H1 (cell line): ENCODE data around the gene CHST12. TPM values are rescaled to one million over a fixed set of nuclear protein-coding genes. Genes with fewer than 3 reads are reported as not detected.

Experiments used
- CTCF ChIA-PET: fragments of 300-600 bp; sonication (Branson Sonifier 250); formaldehyde crosslinking; loops from one replicate; lab custom pipeline; 2021; ENCODE audit not compliant: partially characterized antibody; lab: Charles Lee
- POLR2A ChIA-PET: fragments of 300-600 bp; sonication (Branson Sonifier 250); formaldehyde crosslinking; loops from one replicate; lab custom pipeline; 2021; ENCODE audit warnings: inconsistent platforms; ENCODE audit not compliant: partially characterized antibody; lab: Charles Lee
- DNase-seq, 2 experiments: peaks; one replicate each; pipeline versions ENCODE4 v3.0.0 to v3.0.0-alpha.2; 2010 to 2022; ENCODE audit warnings: low spot score in 2 of 2, low read depth in 1 of 2, mixed read lengths in 1 of 2
- FAIRE-seq: peaks from 2 replicates; lab custom pipeline; 2011; peaks lifted over from hg19 to GRCh38; lab: Jason Lieb, UNC
- H2AFZ ChIP-seq: 2 replicates; pipeline ENCODE4 v1.8.1; 2012; ENCODE audit warnings: low read length, inconsistent platforms
- H2AK5ac ChIP-seq: 2 replicates; pipeline ENCODE4 v1.6.1; 2013; ENCODE audit warnings: low read depth, low read length
- H2BK120ac ChIP-seq: replicated peaks from 2 replicates; pipeline ENCODE3; 2013; ENCODE audit warnings: low read depth, low read length, inconsistent platforms
- H2BK12ac ChIP-seq: 2 replicates; pipeline ENCODE4 v1.6.1; 2013; ENCODE audit warnings: low read depth, low read length
- H2BK15ac ChIP-seq: 2 replicates; pipeline ENCODE4 v1.6.1; 2013; ENCODE audit warnings: low read length
- H2BK20ac ChIP-seq: 2 replicates; pipeline ENCODE4 v1.6.1; 2013; ENCODE audit warnings: low read length
- H2BK5ac ChIP-seq: 2 replicates; pipeline ENCODE4 v1.6.1; 2013; ENCODE audit warnings: low read depth, low read length
- H3K14ac ChIP-seq: 2 replicates; pipeline ENCODE4 v1.6.1; 2013; ENCODE audit warnings: inconsistent platforms; ENCODE audit not compliant: insufficient read length
- H3K18ac ChIP-seq: 2 replicates; pipeline ENCODE4 v1.6.1; 2013; ENCODE audit warnings: low read length; ENCODE audit errors: extremely low read depth
- H3K23ac ChIP-seq: 2 replicates; pipeline ENCODE4 v1.6.1; 2013; ENCODE audit warnings: inconsistent platforms; ENCODE audit not compliant: insufficient read length
- H3K23me2 ChIP-seq: 2 replicates; pipeline ENCODE4 v1.6.1; 2013; ENCODE audit warnings: low read depth, low read length
- H3K27ac ChIP-seq: 2 replicates; pipeline ENCODE4 v1.6.1; 2011; ENCODE audit warnings: low read depth, low read length, inconsistent platforms
- H3K27me3 ChIP-seq, 4 experiments: replicated peaks in 1 of 4; 1 replicate in 1 of 4; 2 replicates in 3 of 4; pipeline versions ENCODE4 v1.6.1 to v1.8.1; 2011 to 2013; ENCODE audit warnings: low read length in 3 of 4, mild to moderate bottlenecking in 3 of 4, inconsistent platforms in 2 of 4, mixed read lengths in 2 of 4, moderate library complexity in 1 of 4; ENCODE audit not compliant: control insufficient read depth in 3 of 4, insufficient read depth in 3 of 4; ENCODE audit errors: extremely low read depth in 1 of 4
- H3K36me3 ChIP-seq, 4 experiments: 2 replicates each; pipeline versions ENCODE4 v1.6.1 to v1.8.1; 2011 to 2013; ENCODE audit warnings: mild to moderate bottlenecking in 4 of 4, low read length in 3 of 4, moderate library complexity in 2 of 4, control low read depth in 1 of 4, inconsistent platforms in 1 of 4; ENCODE audit not compliant: insufficient read depth in 4 of 4, control insufficient read depth in 2 of 4
- H3K4ac ChIP-seq: replicated peaks from 2 replicates; pipeline ENCODE3; 2013; ENCODE audit warnings: low read length, low read depth, mixed read lengths, inconsistent platforms; ENCODE audit not compliant: insufficient read length
- H3K4me1 ChIP-seq, 4 experiments: replicated peaks in 1 of 4; 1 replicate in 1 of 4; 2 replicates in 3 of 4; pipeline versions ENCODE4 v1.6.1 to v1.8.1; 2011 to 2013; ENCODE audit warnings: low read length in 3 of 4, inconsistent platforms in 2 of 4, mixed read lengths in 1 of 4; ENCODE audit not compliant: insufficient read depth in 4 of 4, control insufficient read depth in 3 of 4
- H3K4me2 ChIP-seq, 2 experiments: 2 replicates each; pipeline versions ENCODE4 v1.6.1 to v1.8.1; 2011 to 2013; ENCODE audit warnings: low read depth in 2 of 2, low read length in 2 of 2, control low read depth in 1 of 2, inconsistent platforms in 1 of 2, mild to moderate bottlenecking in 1 of 2; ENCODE audit not compliant: insufficient read depth in 1 of 2
- H3K4me3 ChIP-seq, 4 experiments: fragments of 200-600, 300-600 bp in 1 of 4; sonication (generic), shearing (Covaris generic), sonication (Bioruptor Twin) in 1 of 4; 2 replicates each; pipeline versions ENCODE4 v1.5.1 to v1.8.1; 2011 to 2016; ENCODE audit warnings: low read length in 4 of 4, low read depth in 3 of 4, control low read depth in 2 of 4, inconsistent platforms in 2 of 4, mild to moderate bottlenecking in 2 of 4, mixed read lengths in 1 of 4, moderate library complexity in 1 of 4; ENCODE audit not compliant: insufficient read depth in 2 of 4; ENCODE audit errors: extremely low read depth in 1 of 4
- H3K56ac ChIP-seq: replicated peaks from 2 replicates; pipeline ENCODE3; 2013; ENCODE audit warnings: low read depth, mild to moderate bottlenecking, mixed read lengths, low read length, inconsistent platforms; ENCODE audit not compliant: insufficient read length
- H3K79me1 ChIP-seq: 2 replicates; pipeline ENCODE4 v1.6.1; 2013; ENCODE audit warnings: low read depth, low read length, control low read depth
- H3K79me2 ChIP-seq, 2 experiments: 2 replicates each; pipeline versions ENCODE4 v1.6.1 to v1.8.1; 2012 to 2013; ENCODE audit warnings: low read length in 2 of 2, mild to moderate bottlenecking in 2 of 2, inconsistent platforms in 1 of 2; ENCODE audit not compliant: insufficient read depth in 2 of 2, control insufficient read depth in 1 of 2
- H3K9ac ChIP-seq, 4 experiments: replicated peaks in 1 of 4; 1 replicate in 1 of 4; 2 replicates in 3 of 4; pipeline versions ENCODE4 v1.6.1 to v1.8.1; 2011 to 2013; ENCODE audit warnings: low read depth in 3 of 4, low read length in 3 of 4, control low read depth in 2 of 4, mild to moderate bottlenecking in 2 of 4, moderate library complexity in 2 of 4, inconsistent platforms in 1 of 4; ENCODE audit errors: extremely low read depth in 1 of 4
- H3K9me3 ChIP-seq, 2 experiments: 2 replicates each; pipeline versions ENCODE4 v1.6.1 to v1.8.1; 2012 to 2013; ENCODE audit warnings: mild to moderate bottlenecking in 2 of 2, moderate library complexity in 2 of 2, control low read depth in 1 of 2, inconsistent platforms in 1 of 2, low read depth in 1 of 2, low read length in 1 of 2, mixed read lengths in 1 of 2; ENCODE audit not compliant: insufficient read depth in 2 of 2
- H4K20me1 ChIP-seq, 2 experiments: replicated peaks in 1 of 2; 2 replicates each; pipeline versions ENCODE3 to v1.8.1; 2011 to 2013; ENCODE audit warnings: inconsistent platforms in 2 of 2, low read length in 2 of 2, mild to moderate bottlenecking in 1 of 2; ENCODE audit not compliant: insufficient read depth in 2 of 2, control insufficient read depth in 1 of 2
- H4K5ac ChIP-seq: 2 replicates; pipeline ENCODE4 v1.6.1; 2013; ENCODE audit warnings: low read length, low read depth, mixed read lengths, inconsistent platforms; ENCODE audit not compliant: insufficient read length
- H4K8ac ChIP-seq: 2 replicates; pipeline ENCODE4 v1.8.0; 2013; ENCODE audit warnings: mild to moderate bottlenecking, moderate library complexity, low read length, inconsistent platforms; ENCODE audit not compliant: insufficient read depth; ENCODE audit errors: extremely low read depth
- H4K91ac ChIP-seq: replicated peaks from 2 replicates; pipeline ENCODE3; 2013; ENCODE audit warnings: low read length, mixed read lengths, inconsistent platforms; ENCODE audit not compliant: insufficient read length
- ATF2 ChIP-seq: IDR thresholded peaks from 2 replicates; pipeline ENCODE4 v1.6.1; 2012; ENCODE audit warnings: low read length, inconsistent platforms
- HDAC2 ChIP-seq, 2 experiments: fragments of 300-600 bp in 1 of 2; sonication (generic) in 1 of 2; IDR thresholded peaks; 2 replicates each; pipeline ENCODE4 v1.6.1; 2011 to 2012; ENCODE audit warnings: low read depth in 2 of 2, low read length in 2 of 2, mild to moderate bottlenecking in 2 of 2, moderate library complexity in 2 of 2, borderline replicate concordance in 1 of 2, inconsistent platforms in 1 of 2
- POLR2A ChIP-seq, 2 experiments: IDR thresholded peaks; 1 replicate in 1 of 2; 2 replicates in 1 of 2; pipeline ENCODE4 v1.6.1; 2011; ENCODE audit warnings: low read depth in 2 of 2, low read length in 2 of 2, mild to moderate bottlenecking in 2 of 2; ENCODE audit errors: control extremely low read depth in 1 of 2
- POLR2AphosphoS5 ChIP-seq: IDR thresholded peaks from 2 replicates; pipeline ENCODE4 v1.6.1; 2011; ENCODE audit warnings: low read depth, low read length
- WGBS, 2 experiments: shearing (Covaris generic) in 1 of 2; methylation state at CpG; one replicate each; pipeline versions ENCODE4 v1.1.6 to v1.1.7; 2013 to 2015; ENCODE audit warnings: low lambda C conversion rate in 2 of 2, mixed read lengths in 2 of 2, inconsistent platforms in 1 of 2, low coverage in 1 of 2, missing lambda C conversion rate in 1 of 2; ENCODE audit not compliant: insufficient replicate concordance in 2 of 2, insufficient coverage in 1 of 2, insufficient read length in 1 of 2; ENCODE audit errors: extremely low coverage in 1 of 2, missing lambda C conversion rate in 1 of 2; 5-methylcytosine and 5-hydroxymethylcytosine counted together
- polyA plus RNA-seq, 7 experiments: library from polyadenylated mRNA; depleted of rRNA in 3 of 7; stranded (reverse) in 5 of 7; unstranded in 2 of 7; fragments of >200 nt in 5 of 7; fragments of 200-250 nt in 2 of 7; gene quantifications; 1 replicate in 5 of 7; 2 replicates in 1 of 7; 4 replicates in 1 of 7; pipeline versions ENCODE4 v1.2.1 to v1.2.3, GENCODE V29; 2011 to 2013; ENCODE audit warnings: missing spikeins in 2 of 7, mixed read lengths in 2 of 7
- total RNA-seq: library from RNA; stranded (reverse); fragmentation: NEBNext Ultra II Directional; extraction: Animal tissue kit (Norgen Biotek cat#: 25700); gene quantifications from 2 replicates; pipeline ENCODE4 v1.2.1, GENCODE V29; 2021

Gene CHST12
- total and polyA plus RNA-seq, 2 of the 8 experiments (the other 6 are each of a cell fraction or from before 2014, with no cell fraction given): 13.4 to 24.1 TPM

DNA sequence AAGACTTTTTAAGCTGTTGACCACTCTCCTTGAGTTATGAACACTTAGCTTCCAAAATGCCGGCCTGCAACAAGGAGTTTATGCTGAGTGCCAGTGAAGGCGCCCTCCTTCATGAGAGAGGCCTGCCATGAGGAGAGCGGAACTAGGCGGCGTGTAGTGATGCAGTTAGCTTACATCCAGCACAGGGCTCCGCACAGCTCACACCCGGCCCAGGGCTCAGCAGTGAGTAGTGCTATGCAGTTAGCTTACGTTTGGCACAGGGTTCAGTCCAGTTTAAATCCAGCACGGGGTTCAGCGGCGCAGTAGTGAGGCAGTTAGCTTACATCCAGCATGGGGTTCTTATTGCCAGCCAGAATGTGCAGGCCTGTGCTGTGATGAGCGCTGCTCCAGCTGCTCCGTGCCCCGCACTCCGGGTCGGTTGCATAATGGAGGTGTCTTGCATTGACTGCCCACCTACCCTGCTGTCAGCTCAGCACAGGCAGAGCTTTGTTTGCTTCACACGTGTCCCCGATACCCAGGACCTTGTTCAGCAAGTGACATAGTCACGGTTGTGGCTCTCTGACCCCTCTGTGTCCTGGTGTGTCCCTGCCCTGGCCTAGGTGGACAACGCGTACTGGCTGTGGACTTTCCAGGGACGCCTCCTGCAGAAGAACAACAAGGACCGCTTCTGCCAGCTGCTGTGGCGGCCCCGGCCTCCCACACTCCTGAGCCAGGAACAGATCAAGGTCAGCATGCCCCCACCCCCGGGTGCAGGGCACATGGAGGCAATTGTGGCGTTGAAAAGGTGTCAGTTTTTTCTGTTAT, 26.9 kb upstream of the CHST12 start:
- Histone ChIP-seq H3K23ac (no peak overlapping the region), H3K9me3 (no peaks in the 10 kb centered on the region), H3K9ac (no peak overlapping the region), H3K14ac (no peak overlapping the region), H4K20me1 (peaks cover 28 to 51% of the 10 kb centered on the region in 2 experiments), H3K4me1 (no peaks in the 10 kb centered on the region), H3K4me3 (no peak overlapping the region), H2BK15ac (no peak overlapping the region), H2BK20ac (no peak overlapping the region), H3K4ac (no peak overlapping the region), H3K79me2 (peaks cover 0 to 56% of the 10 kb centered on the region in 2 experiments; a peak in 2 of 4 replicates), H2BK5ac (peak overlapping the region; percentile 41; the same call in 1 of the 2 replicates), H2BK120ac (no peak overlapping the region), H4K8ac (peak overlapping the region; percentile 35; the same call in 1 of the 2 replicates), H3K79me1 (peaks cover 14% of the 10 kb centered on the region), H3K27me3 (no peaks in the 10 kb centered on the region), H2BK12ac (no peak overlapping the region), H3K18ac (no peak overlapping the region), H3K56ac (no peak overlapping the region), H3K23me2 (no peaks in the 10 kb centered on the region), H3K4me2 (no peak overlapping the region), H4K91ac (no peak overlapping the region), H2AFZ (no peak overlapping the region), H4K5ac (no peak overlapping the region), H3K36me3 (peaks cover 69 to 88% (median 81%) of the 10 kb centered on the region in 4 experiments), H3K27ac (no peak overlapping the region), H2AK5ac (no peak overlapping the region)
- FAIRE-seq: no peak
- POLR2A ChIA-PET: interaction anchor here (0.6 to 2.1 kb wide), 10 partner anchors 8 to 150 kb away, joined by 3 to 11 read pairs (median 4); partner anchors contain the start of gene CHST12
- WGBS, 2 experiments: 95% methylated on average over 27 of the region's 27 CpGs; no CpG with 5 or more reads in 1 of the 2 experiments
- CTCF ChIA-PET: interaction anchor here (0.6 to 4.9 kb wide), 7 partner anchors 9 to 596 kb away, joined by 3 to 34 read pairs (median 4); no protein-coding TSS in a partner anchor
- DNase-seq: no peak
- no peak for TF ChIP-seq HDAC2 (IDR thresholded peaks at IDR 0.05; ENCODE audit: borderline replicate concordance in 1 of 2, low read depth in 2 of 2, low read length in 2 of 2)
- TF ChIP-seq POLR2A (IDR thresholded peaks at IDR 0.05; ENCODE audit: control extremely low read depth in 1 of 2, low read depth in 2 of 2, low read length in 2 of 2): peak in 1 of 2 experiments; percentile 39; a peak in 1 of 3 replicates
- TF ChIP-seq ATF2: no peak
- peak; percentile 47; the same call in 1 of the 2 replicates for TF ChIP-seq POLR2AphosphoS5
- TF ChIP-seq, all 59 proteins: peak for 2
